ENCODE data around the gene ZNF205.
"Not testable (repeated sequence)": the region's sequence is repeated elsewhere in the genome, so short reads cannot be mapped to it uniquely, and the experiment has no call there.

DNA sequence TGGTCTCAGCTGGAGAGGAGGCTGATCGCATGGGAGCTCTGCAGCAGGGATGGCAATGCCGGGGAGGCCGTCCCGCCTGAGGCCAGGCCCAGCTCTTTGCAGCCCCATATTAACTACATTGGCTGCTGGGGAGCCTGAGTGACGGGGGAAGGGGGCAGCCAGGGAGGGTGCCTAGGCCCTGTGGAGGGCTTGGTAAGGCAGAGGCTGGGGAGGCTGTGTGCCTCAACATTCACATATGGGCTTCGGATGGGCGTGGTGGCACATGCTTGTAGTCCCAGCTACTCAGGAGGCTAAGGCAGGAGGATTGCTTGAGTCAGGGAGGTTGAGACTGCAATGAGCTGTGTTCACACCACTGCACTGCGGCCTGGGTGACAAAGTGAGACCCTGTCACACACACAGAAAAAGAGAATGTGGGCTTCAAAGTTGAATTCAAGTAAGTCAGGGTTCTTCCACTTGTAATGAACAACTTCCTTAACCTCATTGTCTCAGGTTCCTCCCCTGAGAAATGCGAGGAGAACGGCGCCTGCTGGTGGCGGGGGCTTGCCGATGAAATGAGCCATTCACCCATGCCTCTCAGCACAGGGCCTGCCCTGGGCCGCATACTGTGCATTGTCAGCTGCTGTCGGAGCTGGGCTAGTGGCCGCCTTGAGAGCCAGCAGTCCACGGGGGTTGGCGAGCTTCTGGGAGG lies 39.7 kb upstream of the ZNF205 start:
- TF ChIP-seq, protein P1, sequence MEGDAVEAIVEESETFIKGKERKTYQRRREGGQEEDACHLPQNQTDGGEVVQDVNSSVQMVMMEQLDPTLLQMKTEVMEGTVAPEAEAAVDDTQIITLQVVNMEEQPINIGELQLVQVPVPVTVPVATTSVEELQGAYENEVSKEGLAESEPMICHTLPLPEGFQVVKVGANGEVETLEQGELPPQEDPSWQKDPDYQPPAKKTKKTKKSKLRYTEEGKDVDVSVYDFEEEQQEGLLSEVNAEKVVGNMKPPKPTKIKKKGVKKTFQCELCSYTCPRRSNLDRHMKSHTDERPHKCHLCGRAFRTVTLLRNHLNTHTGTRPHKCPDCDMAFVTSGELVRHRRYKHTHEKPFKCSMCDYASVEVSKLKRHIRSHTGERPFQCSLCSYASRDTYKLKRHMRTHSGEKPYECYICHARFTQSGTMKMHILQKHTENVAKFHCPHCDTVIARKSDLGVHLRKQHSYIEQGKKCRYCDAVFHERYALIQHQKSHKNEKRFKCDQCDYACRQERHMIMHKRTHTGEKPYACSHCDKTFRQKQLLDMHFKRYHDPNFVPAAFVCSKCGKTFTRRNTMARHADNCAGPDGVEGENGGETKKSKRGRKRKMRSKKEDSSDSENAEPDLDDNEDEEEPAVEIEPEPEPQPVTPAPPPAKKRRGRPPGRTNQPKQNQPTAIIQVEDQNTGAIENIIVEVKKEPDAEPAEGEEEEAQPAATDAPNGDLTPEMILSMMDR (IDR thresholded peaks at IDR 0.05): not testable (repeated sequence)
- TF ChIP-seq POLR2A (IDR thresholded peaks at IDR 0.05): not testable (repeated sequence)

All from right lobe of liver (tissue), 4 donors.